DMS153 treated with DMSO at 0.1 percent for 48 hours (cell line): ENCODE data around the gene PSMB3.
A peak's percentile ranks its signal among the peaks of the same experiment; 100 is the strongest.

ENCODE experiments used
- DNase-seq: peaks from one replicate; lab custom pipeline; 2025; ENCODE audit not compliant: unreplicated experiment; lab: John Stamatoyannopoulos, UW

Gene PSMB3

DNA sequence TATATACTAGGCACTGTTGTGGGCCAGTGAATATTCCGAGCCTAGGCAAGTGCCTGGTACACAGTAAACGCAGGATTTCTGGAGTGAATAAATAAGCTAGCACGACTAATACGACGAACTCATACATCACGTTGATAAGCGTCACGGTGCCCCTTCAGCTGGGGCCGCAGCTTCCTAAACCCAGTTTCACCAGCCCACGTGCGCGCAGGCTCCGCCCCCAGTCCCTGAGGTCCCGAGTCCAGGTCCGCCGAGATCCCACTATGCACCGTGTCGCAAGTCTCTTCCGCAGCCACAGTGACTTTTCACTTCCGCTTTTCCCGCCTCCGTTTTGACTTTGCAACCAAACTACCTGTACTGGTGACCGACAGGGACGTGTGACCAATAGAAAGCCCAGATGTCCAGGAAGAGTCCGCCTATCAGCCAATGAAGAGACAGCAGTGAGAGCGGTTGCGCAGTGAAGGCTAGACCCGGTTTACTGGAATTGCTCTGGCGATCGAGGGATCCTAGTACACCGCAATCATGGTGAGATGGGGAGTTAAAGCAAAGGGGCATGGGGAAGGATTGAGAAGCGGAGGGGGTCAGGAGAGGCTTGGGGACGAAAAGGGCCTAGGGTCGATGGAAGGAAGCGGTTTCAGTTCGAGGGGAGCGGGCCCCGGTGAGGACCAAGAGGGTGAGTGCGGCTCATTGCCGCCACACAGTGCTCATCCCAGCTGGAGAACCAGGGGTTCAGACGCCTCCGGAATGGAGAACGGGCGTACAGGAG is at the start of gene PSMB3:
Gene PSMB3, plus strand, starts transcription at position 434 of the 763 bp plus-strand sequence. Its CDS starts 86 bp downstream, at position 520.
- DNase-seq, result peak; percentile 98

- no peak for DNase-seq
These were observed 49.4 kb upstream of the PSMB3 start for GRCh38 chr17:38702916-38703741.

GRCh38 chr17:38703742-38704605 is 48.6 kb upstream of the PSMB3 start:
- DNase-seq, result peak; percentile 72

DNA sequence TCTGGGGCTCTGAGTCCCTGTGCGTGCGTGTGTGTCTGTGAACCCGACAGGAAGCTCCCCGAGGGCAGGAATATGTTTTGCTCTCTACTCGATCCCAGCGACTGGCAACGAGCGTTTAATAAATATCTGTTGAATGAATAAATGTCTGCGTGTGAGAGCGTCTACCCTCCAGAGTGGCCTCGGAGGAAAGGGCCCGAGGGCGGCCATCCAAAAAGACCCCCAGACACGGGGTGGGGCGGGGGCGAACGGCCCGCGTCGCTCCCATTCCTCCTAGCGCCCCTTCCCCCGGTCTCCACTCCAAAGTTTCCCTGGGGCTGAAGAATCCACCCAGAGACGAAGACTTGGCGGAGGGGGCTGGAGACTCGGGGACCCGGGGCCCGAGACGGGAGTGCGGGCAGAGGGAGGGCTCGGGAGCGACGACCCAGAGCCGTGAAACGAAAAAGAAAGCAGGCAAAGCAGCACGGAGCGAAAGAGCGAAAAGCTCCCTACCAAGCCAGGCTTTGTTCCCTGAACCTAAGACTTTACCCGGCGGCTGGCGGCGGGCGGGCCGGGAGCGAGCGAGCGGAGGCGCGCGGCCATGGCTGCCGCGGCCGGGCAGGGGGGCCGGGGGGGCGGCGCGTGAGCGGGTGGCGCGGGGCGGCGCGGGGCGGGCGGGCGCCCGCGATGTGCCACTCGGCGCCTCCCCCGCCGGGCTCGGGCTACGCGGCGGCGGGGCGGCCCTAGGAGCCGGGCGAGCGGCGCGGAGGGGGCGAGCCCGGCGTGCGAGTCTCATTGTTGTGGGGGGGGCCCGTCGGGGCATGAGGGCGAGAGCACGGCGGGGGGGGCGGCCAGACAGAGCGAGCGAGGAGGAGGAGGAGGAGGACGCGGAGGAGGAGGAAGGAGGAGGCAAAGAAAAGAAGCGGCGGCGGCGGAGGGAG is 47.7 kb upstream of the PSMB3 start, which contains the start of gene MLLT6:
Gene MLLT6, plus strand, starts transcription at position 668 of the 917 bp plus-strand sequence. CDS start 360 bp downstream, outside the sequence.
- peak; percentile 54 for DNase-seq

- DNase-seq, result no peak
These were observed 47.1 kb upstream of the PSMB3 start for GRCh38 chr17:38705523-38705802.

DNA sequence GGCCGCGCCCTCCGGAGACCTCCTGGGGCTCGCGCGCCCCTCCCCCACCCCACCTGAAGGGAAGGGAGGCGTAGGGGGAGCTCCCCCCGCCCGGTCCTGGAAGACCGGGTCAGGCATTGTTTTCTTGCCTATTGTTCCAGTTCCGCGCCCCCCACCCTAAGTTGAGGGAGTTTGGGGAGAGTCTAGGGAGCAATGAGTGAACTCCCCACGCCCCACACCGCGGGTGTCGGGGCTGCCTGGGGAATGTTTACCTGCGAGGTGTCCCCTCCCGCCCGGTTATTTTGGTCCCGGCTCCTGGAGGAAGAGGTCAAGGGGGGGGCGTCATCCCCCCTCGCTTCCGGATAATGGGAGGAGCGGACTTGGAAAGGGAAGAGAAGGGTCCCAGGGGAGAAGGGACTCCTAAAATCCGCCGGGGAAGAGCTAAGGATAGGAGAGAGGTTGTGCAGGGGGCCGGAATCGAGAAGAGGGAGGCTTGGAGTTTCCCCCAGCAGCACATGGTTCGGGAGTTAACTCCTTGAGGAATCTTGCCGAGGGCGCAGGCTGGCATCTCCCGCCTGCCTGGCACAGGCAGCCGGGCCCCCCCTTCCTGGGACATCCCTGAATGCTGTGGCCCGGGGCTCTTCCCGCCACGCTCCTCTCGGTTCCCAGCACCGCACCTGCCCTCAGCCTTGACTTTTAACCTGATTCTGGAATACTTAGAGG is 46.6 kb upstream of the PSMB3 start:
- DNase-seq, result peak; percentile 39

DNA sequence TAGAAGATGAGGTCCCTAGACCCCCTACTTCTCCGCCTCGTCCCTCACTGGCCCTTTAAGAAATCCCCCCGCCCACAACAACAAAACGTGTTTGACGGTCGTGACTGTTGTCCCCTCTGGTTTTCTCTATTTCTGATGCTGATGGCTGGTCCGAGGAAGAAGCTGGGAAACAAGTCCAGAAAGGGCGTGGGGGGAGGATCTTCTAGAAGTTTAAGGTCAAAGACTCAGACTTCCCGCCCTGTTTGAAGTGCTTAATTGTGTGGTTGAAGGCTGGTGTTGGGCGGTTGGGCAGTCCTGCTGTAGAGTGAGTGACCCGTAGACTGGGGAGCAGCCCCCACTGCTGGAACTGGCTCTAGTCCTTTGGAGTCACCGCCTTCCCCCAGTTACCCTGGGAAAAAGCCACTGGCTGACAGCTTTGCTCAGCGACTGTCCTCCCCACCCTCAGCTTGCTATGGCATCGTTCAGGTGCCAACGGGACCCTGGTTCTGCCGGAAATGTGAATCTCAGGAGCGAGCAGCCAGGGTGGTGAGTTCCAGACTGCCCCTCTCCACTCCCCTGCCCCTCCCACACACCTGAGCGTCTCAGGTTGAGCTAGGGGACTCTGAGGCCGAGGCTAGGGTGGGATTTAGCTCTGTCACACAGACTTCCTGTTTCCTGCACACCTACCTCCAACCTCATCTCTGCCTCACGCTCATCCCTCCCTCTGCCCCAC is 45.9 kb upstream of the PSMB3 start:
- no peak for DNase-seq

- DNase-seq, result no peak
These were observed 44.7 kb upstream of the PSMB3 start for GRCh38 chr17:38707678-38708351.

DNA sequence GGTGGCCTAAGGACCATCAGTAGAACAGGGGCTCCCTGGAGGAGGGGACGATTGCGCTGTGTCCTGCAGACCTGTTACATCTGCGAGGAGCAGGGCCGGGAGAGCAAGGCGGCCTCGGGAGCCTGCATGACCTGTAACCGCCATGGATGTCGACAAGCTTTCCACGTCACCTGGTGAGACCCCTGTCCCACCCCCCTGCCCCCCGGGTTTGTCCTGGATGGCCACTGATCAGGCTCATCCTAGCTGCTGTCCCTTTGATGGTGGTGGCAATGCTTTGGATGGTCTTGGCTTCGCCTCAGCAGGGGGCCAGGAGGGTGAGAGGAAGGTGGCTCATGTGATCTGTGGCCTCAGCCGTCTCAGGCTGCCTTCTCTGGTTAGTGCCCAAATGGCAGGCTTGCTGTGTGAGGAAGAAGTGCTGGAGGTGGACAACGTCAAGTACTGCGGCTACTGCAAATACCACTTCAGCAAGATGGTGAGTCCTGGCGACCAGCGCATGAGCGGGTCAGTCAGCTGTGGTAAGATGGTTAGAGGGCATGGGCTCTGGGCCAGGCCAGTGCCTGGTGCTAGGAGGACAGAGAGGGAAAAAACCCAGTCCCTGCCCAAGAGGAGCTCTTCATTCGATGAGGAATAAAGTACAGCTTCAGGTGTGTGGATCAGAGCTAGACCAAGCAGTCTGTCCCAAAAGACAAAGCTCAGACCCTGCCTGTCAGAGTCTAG is 43.3 kb upstream of the PSMB3 start:
- DNase-seq, result no peak

DNA sequence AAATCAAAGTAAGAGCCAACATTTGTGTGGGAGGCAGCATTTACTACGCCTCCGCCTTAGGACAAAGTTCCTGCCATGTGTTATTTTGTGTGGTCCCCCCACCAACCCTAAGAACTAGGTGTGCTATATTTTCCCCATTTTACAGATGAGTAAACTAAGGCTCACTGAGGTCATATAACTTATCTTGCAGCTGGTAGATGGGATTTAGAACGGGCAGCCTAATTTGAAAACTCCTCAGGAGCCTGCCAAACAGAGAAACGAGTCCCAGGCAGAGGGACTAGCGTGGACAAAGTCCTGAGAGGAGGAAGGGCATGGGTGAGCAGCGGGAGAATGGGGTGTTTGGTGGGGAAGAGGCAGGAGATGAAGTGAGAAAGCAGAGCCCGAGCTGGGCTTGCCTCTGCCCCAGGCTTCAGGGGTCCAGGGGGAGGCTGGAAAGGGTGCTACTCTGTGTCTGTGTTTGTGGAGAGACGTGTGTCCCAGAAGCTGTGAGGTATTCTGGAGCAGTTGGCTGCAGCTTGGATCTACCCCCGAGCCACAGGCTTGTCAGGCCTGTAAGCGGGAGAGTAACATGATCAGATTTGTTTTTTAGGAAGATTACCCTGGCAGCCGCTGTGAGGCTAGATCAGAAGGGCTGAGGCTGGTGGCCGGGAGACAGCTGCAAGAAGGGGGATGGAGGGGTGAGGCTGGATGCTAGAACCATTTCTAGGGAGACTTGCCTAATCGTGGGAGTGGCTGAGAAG is 42.5 kb upstream of the PSMB3 start:
- no peak for DNase-seq

DNA sequence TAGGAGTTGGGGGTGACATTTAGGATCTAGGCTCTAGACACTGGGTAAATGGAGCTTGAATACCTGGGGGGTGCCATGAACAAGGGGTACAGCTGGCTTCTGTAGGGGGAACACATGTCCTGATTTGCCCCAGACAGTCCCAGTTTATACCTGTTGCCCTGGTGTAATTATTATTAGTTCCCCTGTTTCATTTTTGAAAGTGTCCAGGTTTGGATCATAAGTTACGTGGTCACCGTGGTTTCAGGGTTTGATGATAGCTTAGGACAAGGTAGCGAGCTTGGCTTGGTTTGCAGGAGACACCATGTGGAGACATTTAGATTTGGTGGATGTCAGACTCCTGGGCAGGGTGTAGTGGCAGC is 42.0 kb upstream of the PSMB3 start:
- no peak for DNase-seq

DNA sequence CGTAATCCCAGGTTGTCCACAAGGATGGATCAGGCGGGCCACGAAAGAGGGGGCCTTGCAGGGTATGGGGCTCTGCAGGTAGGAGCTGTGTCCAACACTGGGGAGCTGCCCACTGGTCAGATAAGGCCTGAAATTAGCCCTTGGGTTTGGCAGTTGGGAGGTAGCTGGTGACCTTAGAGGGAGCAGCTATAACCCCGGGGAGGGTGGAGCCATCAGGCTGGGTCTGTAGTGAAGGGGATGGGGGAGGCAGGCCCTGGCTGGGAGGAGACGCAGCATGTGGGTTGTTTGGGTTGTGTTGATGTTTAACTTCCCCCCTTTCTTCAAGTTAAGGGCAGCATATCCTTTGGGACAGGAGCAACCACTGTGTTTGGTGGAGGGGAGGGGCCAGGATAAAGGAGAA is 41.6 kb upstream of the PSMB3 start:
- DNase-seq, result no peak

DNA sequence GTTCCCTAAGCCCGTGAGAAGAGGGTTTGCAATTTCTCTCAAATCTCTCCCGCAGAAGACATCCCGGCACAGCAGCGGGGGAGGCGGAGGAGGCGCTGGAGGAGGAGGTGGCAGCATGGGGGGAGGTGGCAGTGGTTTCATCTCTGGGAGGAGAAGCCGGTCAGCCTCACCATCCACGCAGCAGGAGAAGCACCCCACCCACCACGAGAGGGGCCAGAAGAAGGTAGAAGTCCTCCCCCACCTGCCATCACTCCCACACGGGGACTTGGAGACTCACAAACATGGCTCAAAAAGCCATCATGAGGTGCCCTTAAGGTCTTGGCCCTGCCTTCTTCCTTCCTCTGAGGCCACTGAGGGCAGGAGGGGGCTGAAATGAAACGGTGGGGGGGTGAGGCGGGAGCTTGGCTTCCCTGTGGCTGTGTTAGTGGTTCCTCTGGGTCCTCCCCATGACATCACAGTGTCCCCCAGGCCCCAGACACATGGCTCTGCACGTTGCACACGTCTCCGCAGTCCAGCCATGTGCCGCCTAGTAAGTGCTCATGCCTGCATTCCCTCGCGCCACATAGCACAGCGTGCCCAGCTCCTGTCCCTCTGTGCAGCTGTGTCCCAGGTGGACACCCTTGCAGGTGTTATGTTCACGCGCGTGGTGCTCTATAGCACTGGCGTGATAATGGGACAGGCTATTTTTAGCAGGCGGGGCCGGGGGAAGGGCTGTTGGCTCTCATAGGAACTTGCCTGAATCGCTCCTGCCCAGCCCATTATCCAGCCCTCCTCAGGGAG is 40.6 kb upstream of the PSMB3 start:
- DNase-seq, result no peak

DNA sequence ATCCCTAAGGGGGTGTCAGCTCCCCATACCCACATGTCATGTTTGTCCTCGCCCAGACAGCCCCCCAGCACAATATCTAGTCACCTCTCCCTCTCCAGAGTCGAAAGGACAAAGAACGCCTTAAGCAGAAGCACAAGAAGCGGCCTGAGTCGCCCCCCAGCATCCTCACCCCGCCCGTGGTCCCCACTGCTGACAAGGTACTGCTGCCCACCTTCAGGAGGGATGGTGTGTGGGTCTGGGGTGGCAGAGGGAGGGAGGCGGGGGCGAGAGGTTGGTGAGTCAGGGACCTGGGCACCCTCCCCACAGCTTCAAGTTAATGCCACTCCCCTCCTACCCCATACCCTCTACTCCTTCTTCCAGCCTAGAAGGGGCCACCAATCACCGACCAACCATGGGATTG is 39.9 kb upstream of the PSMB3 start:
- DNase-seq, result no peak

- DNase-seq, result no peak
These were observed 39.0 kb upstream of the PSMB3 start for GRCh38 chr17:38713456-38714075.
